ENCODE data around the gene MAU2. TPM values are rescaled to one million over a fixed set of nuclear protein-coding genes. Genes with fewer than 3 reads are reported as not detected.

MAU2 gene
- total RNA-seq, 4 donors from 2014 or later, result 45.1 to 71.1 (median 68.7) TPM

GRCh38 chr19:19336597-19336996 lies 16.0 kb downstream of the MAU2 start:
- no peaks in the 10 kb centered on the region for H3K9me3 ChIP-seq

DNA sequence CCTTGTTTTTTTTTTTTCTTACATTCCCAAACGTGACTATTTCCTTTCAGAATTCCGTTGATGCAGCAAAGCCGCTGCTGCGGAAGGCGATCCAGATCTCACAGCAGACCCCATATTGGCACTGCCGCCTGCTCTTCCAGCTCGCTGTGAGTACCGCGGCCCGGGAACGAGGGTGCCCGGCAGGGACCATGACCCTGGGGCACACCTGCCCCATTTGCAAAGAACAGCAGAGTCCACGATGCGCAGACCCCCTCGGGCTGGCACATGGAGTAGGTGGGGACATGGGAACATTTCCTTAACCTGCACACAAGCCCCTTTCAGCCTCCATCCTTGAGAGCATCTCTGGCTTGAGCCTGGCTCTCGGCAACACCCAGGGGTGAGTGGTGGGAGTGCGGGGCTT lies 16.5 kb downstream of the MAU2 start:
- 95% methylated on average over 13 to 14 of the region's 17 CpGs for WGBS, 2 donors
- intact Hi-C loops (cut with DNase I), result loop anchor here (10.0 kb wide), 1 partner anchor 182 kb away; no protein-coding TSS in a partner anchor
- no peaks in the 10 kb centered on the region for H3K9me3 ChIP-seq
- no peak overlapping the region for H3K27ac ChIP-seq
- H3K4me3 ChIP-seq (replicated peaks in 1 of 3), result no peak overlapping the region
- no peaks in the 10 kb centered on the region for H3K27me3 ChIP-seq
- DNase-seq, result no peak
- TF ChIP-seq CTCF (IDR thresholded peaks at IDR 0.05) (no peak), POLR2A (IDR thresholded peaks at IDR 0.05) (no peak)
- no peaks in the 10 kb centered on the region for H3K4me1 ChIP-seq
- peaks cover 54 to 58% of the 10 kb centered on the region in 2 donors for H3K36me3 ChIP-seq

More at GRCh38 chr19:19336597-19336996, 16.0 kb downstream of the MAU2 start:
- Histone ChIP-seq H3K4me1 (no peaks in the 10 kb centered on the region), H3K27me3 (no peaks in the 10 kb centered on the region), H3K36me3 (peaks cover 49 to 53% of the 10 kb centered on the region in 2 donors), H3K27ac (no peak overlapping the region), H3K4me3 (replicated peaks in 1 of 3) (no peak overlapping the region)
- intact Hi-C loops (cut with DNase I), result loop anchor here (10.0 kb wide), 1 partner anchor 182 kb away; no protein-coding TSS in a partner anchor
- TF ChIP-seq CTCF (IDR thresholded peaks at IDR 0.05) (no peak), POLR2A (IDR thresholded peaks at IDR 0.05) (no peak)
- WGBS, 2 donors, result 60 to 62% methylated on average over 3 of the region's 3 CpGs
- no peak for DNase-seq

DNA sequence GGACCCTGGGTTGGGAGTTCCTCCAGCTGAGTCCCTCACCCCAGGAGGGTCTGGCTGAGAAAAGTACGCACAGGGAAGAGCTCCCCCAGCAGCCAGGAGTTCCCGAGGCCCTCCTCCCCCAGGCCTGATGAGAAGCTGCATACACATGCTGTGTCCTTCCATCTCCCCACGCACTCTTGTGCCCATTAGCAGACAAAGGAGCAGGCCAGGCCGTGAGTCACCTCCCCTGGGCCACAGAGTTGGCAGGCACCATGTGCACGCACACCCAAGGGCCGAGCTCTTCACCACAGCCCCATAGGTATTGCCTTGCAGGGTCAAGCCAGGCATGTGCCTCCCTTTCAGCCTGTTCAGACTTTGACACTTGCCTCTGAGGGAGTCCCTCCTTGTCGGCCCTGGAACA lies 17.5 kb downstream of the MAU2 start:
- H3K4me3 ChIP-seq (replicated peaks in 1 of 3), result no peak overlapping the region
- intact Hi-C loops (cut with DNase I), result loop anchor here (10.0 kb wide), 1 partner anchor 183 kb away; no protein-coding TSS in a partner anchor
- TF ChIP-seq CTCF (IDR thresholded peaks at IDR 0.05) (no peak), POLR2A (IDR thresholded peaks at IDR 0.05) (no peak)
- no peaks in the 10 kb centered on the region for H3K9me3 ChIP-seq
- no peaks in the 10 kb centered on the region for H3K27me3 ChIP-seq
- no peak for DNase-seq
- H3K27ac ChIP-seq, result no peak overlapping the region
- no peaks in the 10 kb centered on the region for H3K4me1 ChIP-seq
- H3K36me3 ChIP-seq, result peaks cover 61 to 68% of the 10 kb centered on the region in 2 donors
- 87 to 97% methylated on average over 4 to 7 of the region's 7 CpGs for WGBS, 2 donors

DNA sequence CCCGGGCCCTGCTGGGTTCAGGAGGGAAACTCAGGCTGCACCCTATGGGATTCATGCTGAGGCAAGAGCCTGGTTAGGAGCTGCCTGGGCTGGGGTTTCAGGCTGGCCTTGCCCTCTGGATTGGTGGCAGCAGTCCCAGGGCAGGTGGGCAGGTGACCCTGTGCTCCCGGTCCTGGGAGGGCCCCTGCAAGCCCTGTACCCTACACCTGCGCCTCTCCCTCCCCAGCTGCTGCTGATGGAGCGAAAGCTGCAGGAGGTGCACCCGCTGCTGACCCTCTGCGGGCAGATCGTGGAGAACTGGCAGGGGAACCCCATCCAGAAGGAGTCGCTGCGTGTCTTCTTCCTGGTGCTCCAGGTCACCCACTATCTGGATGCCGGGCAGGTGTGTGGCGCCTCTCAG lies 20.4 kb downstream of the MAU2 start:
- no peak overlapping the region for H3K4me3 ChIP-seq (replicated peaks in 1 of 3)
- H3K27ac ChIP-seq, result no peak overlapping the region
- TF ChIP-seq CTCF (IDR thresholded peaks at IDR 0.05) (no peak), POLR2A (IDR thresholded peaks at IDR 0.05) (no peak)
- no peaks in the 10 kb centered on the region for H3K4me1 ChIP-seq
- DNase-seq, result no peak
- H3K9me3 ChIP-seq, result no peaks in the 10 kb centered on the region
- intact Hi-C loops (cut with DNase I), result no loop called here
- 100% methylated on average over 5 of the region's 11 CpGs; no CpG with 5 or more reads in 1 of the 2 donors for WGBS, 2 donors
- no peaks in the 10 kb centered on the region for H3K27me3 ChIP-seq
- H3K36me3 ChIP-seq, result peaks cover 88 to 94% of the 10 kb centered on the region in 2 donors

- intact Hi-C loops (cut with DNase I), result no loop called here
- TF ChIP-seq CTCF (IDR thresholded peaks at IDR 0.05), result peak in 5 of 6 experiments; percentile 45 to 71 (median 56)
- TF ChIP-seq POLR2A (IDR thresholded peaks at IDR 0.05), result no peak
- no peaks in the 10 kb centered on the region for H3K9me3 ChIP-seq
- no peaks in the 10 kb centered on the region for H3K4me1 ChIP-seq
- H3K4me3 ChIP-seq (replicated peaks in 1 of 3), result no peak overlapping the region
- 78 to 92% methylated on average over 11 to 14 of the region's 28 CpGs for WGBS, 2 donors
- peak; percentile 62 to 64 for DNase-seq
- no peaks in the 10 kb centered on the region for H3K27me3 ChIP-seq
- H3K36me3 ChIP-seq, result peaks cover 92 to 93% of the 10 kb centered on the region in 2 donors
- H3K27ac ChIP-seq, result no peak overlapping the region
These were observed 21.7 kb downstream of the MAU2 start for GRCh38 chr19:19342086-19343015.
